ENCODE results near the gene LIPA. TPM values are rescaled to one million over a fixed set of nuclear protein-coding genes. Genes with fewer than 3 reads are reported as not detected.

Gene LIPA
- total and polyA plus RNA-seq, 7 donors = 23.1 to 240 (median 35.3) TPM

GRCh38 chr10:89235073-89235798 is 16.3 kb downstream of the LIPA start:
- Histone ChIP-seq H3K36me3 (peaks cover 0 to 25% (median 0%) of the 10 kb centered on the region in 4 donors), H3K4me1 (no peaks in the 10 kb centered on the region), H3K4me3 (no peak overlapping the region), H3K9me3 (no peaks in the 10 kb centered on the region), H3K27ac (peak overlapping the region in 1 of 4 donors; percentile 41), H3K27me3 (no peaks in the 10 kb centered on the region)
- intact Hi-C loops (cut with DNase I) = no loop called here
- peak; percentile 79 for DNase-seq
- TF ChIP-seq EP300 (IDR thresholded peaks at IDR 0.05) (no peak), POLR2AphosphoS5 (IDR thresholded peaks at IDR 0.05) (peak in 1 of 4 donors; percentile 42)
- 86 to 94% methylated on average over 12 of the region's 12 CpGs for WGBS, 2 donors

GRCh38 chr10:89233033-89233432 is 18.5 kb downstream of the LIPA start:
- intact Hi-C loops (cut with DNase I) = no loop called here
- Histone ChIP-seq H3K27me3 (no peaks in the 10 kb centered on the region), H3K27ac (no peak overlapping the region), H3K4me1 (no peaks in the 10 kb centered on the region), H3K9me3 (no peaks in the 10 kb centered on the region), H3K4me3 (no peak overlapping the region), H3K36me3 (peaks cover 0 to 11% (median 0%) of the 10 kb centered on the region in 4 donors)
- TF ChIP-seq EP300 (IDR thresholded peaks at IDR 0.05) = no peak
- TF ChIP-seq CTCF (IDR thresholded peaks at IDR 0.05) = no peak
- no peak for TF ChIP-seq POLR2AphosphoS5 (IDR thresholded peaks at IDR 0.05)
- TF ChIP-seq POLR2A (IDR thresholded peaks at IDR 0.05) = no peak
- 85 to 91% methylated on average over 2 of the region's 2 CpGs for WGBS, 2 donors
- no peak for DNase-seq

- Histone ChIP-seq H3K27ac (no peak overlapping the region), H3K4me3 (no peak overlapping the region), H3K36me3 (peaks cover 0 to 27% (median 5%) of the 10 kb centered on the region in 4 donors), H3K9me3 (no peaks in the 10 kb centered on the region), H3K4me1 (no peaks in the 10 kb centered on the region), H3K27me3 (no peaks in the 10 kb centered on the region)
- no peak for DNase-seq
- TF ChIP-seq CTCF (IDR thresholded peaks at IDR 0.05) = no peak
- TF ChIP-seq POLR2AphosphoS5 (IDR thresholded peaks at IDR 0.05) = no peak
- TF ChIP-seq EP300 (IDR thresholded peaks at IDR 0.05) = no peak
- TF ChIP-seq POLR2A (IDR thresholded peaks at IDR 0.05) = no peak
- intact Hi-C loops (cut with DNase I) = no loop called here
Measured at GRCh38 chr10:89228962-89229361, 22.6 kb downstream of the LIPA start.

GRCh38 chr10:89228146-89228545 is 23.4 kb downstream of the LIPA start:
- DNase-seq = no peak
- Histone ChIP-seq H3K4me1 (no peaks in the 10 kb centered on the region), H3K9me3 (no peaks in the 10 kb centered on the region), H3K4me3 (no peak overlapping the region), H3K36me3 (peaks cover 0 to 27% (median 5%) of the 10 kb centered on the region in 4 donors), H3K27ac (no peak overlapping the region), H3K27me3 (no peaks in the 10 kb centered on the region)
- intact Hi-C loops (cut with DNase I) = no loop called here
- no peak for TF ChIP-seq EP300 (IDR thresholded peaks at IDR 0.05)
- no peak for TF ChIP-seq POLR2A (IDR thresholded peaks at IDR 0.05)
- TF ChIP-seq CTCF (IDR thresholded peaks at IDR 0.05) = no peak
- no peak for TF ChIP-seq POLR2AphosphoS5 (IDR thresholded peaks at IDR 0.05)
- 96 to 97% methylated on average over 3 of the region's 3 CpGs for WGBS, 2 donors

- 94 to 98% methylated on average over 1 of the region's 1 CpG for WGBS, 2 donors
- Histone ChIP-seq H3K27me3 (no peaks in the 10 kb centered on the region), H3K9me3 (no peaks in the 10 kb centered on the region), H3K4me1 (no peaks in the 10 kb centered on the region), H3K4me3 (no peak overlapping the region), H3K27ac (no peak overlapping the region), H3K36me3 (peaks cover 0 to 22% (median 5%) of the 10 kb centered on the region in 4 donors)
- no peak for TF ChIP-seq POLR2A (IDR thresholded peaks at IDR 0.05)
- TF ChIP-seq EP300 (IDR thresholded peaks at IDR 0.05) = no peak
- TF ChIP-seq CTCF (IDR thresholded peaks at IDR 0.05) = no peak
- TF ChIP-seq POLR2AphosphoS5 (IDR thresholded peaks at IDR 0.05) = no peak
- intact Hi-C loops (cut with DNase I) = no loop called here
- DNase-seq = no peak
Measured at GRCh38 chr10:89226891-89227290, 24.7 kb downstream of the LIPA start.
